GM04504 (cell line): ENCODE results near the gene ZFR.
"Not testable (repeated sequence)": the region's sequence is repeated elsewhere in the genome, so short reads cannot be mapped to it uniquely, and the experiment has no call there.

Experiments
- DNase-seq: peaks from one replicate; pipeline ENCODE4 v3.0.0-alpha.2; 2012; ENCODE audit warnings: low read depth

Gene ZFR

GRCh38 chr5:32406650-32407049 is 37.9 kb downstream of the ZFR start:
- DNase-seq = no peak

GRCh38 chr5:32405507-32405906 is 39.0 kb downstream of the ZFR start:
- DNase-seq = no peak

- DNase-seq = no peak
Measured at GRCh38 chr5:32403760-32404159, 40.8 kb downstream of the ZFR start.

GRCh38 chr5:32400401-32400800 is 44.1 kb downstream of the ZFR start:
- DNase-seq = no peak

- DNase-seq = not testable (repeated sequence)
Measured at GRCh38 chr5:32398754-32399153, 45.8 kb downstream of the ZFR start.

GRCh38 chr5:32394981-32395380 is 49.6 kb downstream of the ZFR start:
- DNase-seq = no peak

- no peak for DNase-seq
Measured at GRCh38 chr5:32392039-32392438, 52.5 kb downstream of the ZFR start.

GRCh38 chr5:32390819-32391591 is 53.5 kb downstream of the ZFR start:
- peak; percentile 47 for DNase-seq

- DNase-seq = peak; percentile 24
Measured at GRCh38 chr5:32388432-32389129, 56.0 kb downstream of the ZFR start.

- DNase-seq = no peak
Measured at GRCh38 chr5:32387841-32388240, 56.7 kb downstream of the ZFR start.

- DNase-seq = no peak
Measured at GRCh38 chr5:32387211-32387610, 57.3 kb downstream of the ZFR start.

- DNase-seq = no peak
Measured at GRCh38 chr5:32384621-32385020, 59.9 kb downstream of the ZFR start.

GRCh38 chr5:32383586-32383985 is 61.0 kb downstream of the ZFR start:
- DNase-seq = no peak

GRCh38 chr5:32383065-32383464 is 61.5 kb downstream of the ZFR start:
- no peak for DNase-seq

GRCh38 chr5:32379421-32379820 is 65.1 kb downstream of the ZFR start:
- DNase-seq = no peak

GRCh38 chr5:32378966-32379365 is 65.6 kb downstream of the ZFR start:
- DNase-seq = no peak

- no peak for DNase-seq
Measured at GRCh38 chr5:32369542-32370155, 74.9 kb downstream of the ZFR start.

- DNase-seq = no peak
Measured at GRCh38 chr5:32369032-32369431, 75.5 kb downstream of the ZFR start.

GRCh38 chr5:32367271-32367670 is 77.3 kb downstream of the ZFR start:
- DNase-seq = not testable (repeated sequence)

GRCh38 chr5:32365623-32366022 is 78.9 kb downstream of the ZFR start:
- DNase-seq = no peak

GRCh38 chr5:32363030-32363429 is 81.5 kb downstream of the ZFR start:
- DNase-seq = no peak

GRCh38 chr5:32362527-32362926 is 82.0 kb downstream of the ZFR start:
- no peak for DNase-seq

GRCh38 chr5:32360906-32361305 is 83.6 kb downstream of the ZFR start:
- no peak for DNase-seq
